Measurements from ENCODE around the gene CLASRP. TPM values are rescaled to one million over a fixed set of nuclear protein-coding genes. Genes with fewer than 3 reads are reported as not detected.
A peak's percentile ranks its signal among the peaks of the same experiment; 100 is the strongest.

Gene CLASRP
- total RNA-seq, 4 donors from 2014 or later = 28.8 to 121 (median 91.5) TPM

- DNase-seq (peak; percentile 59 to 76), ATAC-seq (peak; percentile 61 to 69)
- intact Hi-C loops (cut with DNase I; ENCODE audit: low total_unique reads) (loop anchor here (10.0 kb wide), 1 partner anchor 226 kb away; the partner anchor contains the start of gene CKM), in situ Hi-C loops (cut with MboI; ENCODE audit: low sequenced_read_pairs in 4 of 4) (no loop called here)
- no peaks in the 10 kb centered on the region for H3K36me3 ChIP-seq
- TF ChIP-seq POLR2A (IDR thresholded peaks at IDR 0.05) = no peak
- no peak for TF ChIP-seq CTCF (IDR thresholded peaks at IDR 0.05 in 4 of 5, conservative IDR thresholded peaks at IDR 0.05 in 1 of 5)
- no peaks in the 10 kb centered on the region for H3K27me3 ChIP-seq
- H3K4me3 ChIP-seq = peak overlapping the region in 1 of 4 donors; percentile 15
- H3K9me3 ChIP-seq = no peaks in the 10 kb centered on the region
- H3K4me1 ChIP-seq = peaks cover 74 to 93% of the 10 kb centered on the region in 2 donors
- H3K27ac ChIP-seq = peak overlapping the region; percentile 83 to 91 (median 86)
These were observed 59.9 kb downstream of the CLASRP start for GRCh38 chr19:45098521-45099466.

- Histone ChIP-seq H3K27me3 (no peaks in the 10 kb centered on the region), H3K9me3 (no peaks in the 10 kb centered on the region), H3K4me3 (peak overlapping the region in 1 of 4 donors; percentile 11), H3K27ac (peak overlapping the region; percentile 83 to 91 (median 86)), H3K36me3 (no peaks in the 10 kb centered on the region), H3K4me1 (peaks cover 65 to 89% of the 10 kb centered on the region in 2 donors)
- peak in 1 of 2 donors; percentile 62 for DNase-seq
- no peak for TF ChIP-seq CTCF (IDR thresholded peaks at IDR 0.05 in 4 of 5, conservative IDR thresholded peaks at IDR 0.05 in 1 of 5)
- TF ChIP-seq POLR2A (IDR thresholded peaks at IDR 0.05) = no peak
- peak; percentile 41 to 46 for ATAC-seq
- intact Hi-C loops (cut with DNase I; ENCODE audit: low total_unique reads) = loop anchor here (10.0 kb wide), 1 partner anchor 225 kb away; the partner anchor contains the start of gene CKM
- in situ Hi-C loops (cut with MboI; ENCODE audit: low sequenced_read_pairs in 4 of 4) = no loop called here
These were observed 60.8 kb downstream of the CLASRP start for GRCh38 chr19:45099467-45100191.

GRCh38 chr19:45100201-45100600 lies 61.4 kb downstream of the CLASRP start:
- DNase-seq (no peak), ATAC-seq (no peak)
- intact Hi-C loops (cut with DNase I; ENCODE audit: low total_unique reads) (no loop called here), in situ Hi-C loops (cut with MboI; ENCODE audit: low sequenced_read_pairs in 4 of 4) (no loop called here)
- Histone ChIP-seq H3K36me3 (no peaks in the 10 kb centered on the region), H3K4me1 (peaks cover 60 to 84% of the 10 kb centered on the region in 2 donors), H3K4me3 (no peak overlapping the region), H3K27ac (peak overlapping the region; percentile 83 to 91 (median 86)), H3K27me3 (no peaks in the 10 kb centered on the region), H3K9me3 (no peaks in the 10 kb centered on the region)
- TF ChIP-seq POLR2A (IDR thresholded peaks at IDR 0.05) = no peak
- TF ChIP-seq CTCF (IDR thresholded peaks at IDR 0.05 in 4 of 5, conservative IDR thresholded peaks at IDR 0.05 in 1 of 5) = no peak

GRCh38 chr19:45100846-45101252 lies 62.0 kb downstream of the CLASRP start:
- Histone ChIP-seq H3K9me3 (no peaks in the 10 kb centered on the region), H3K27me3 (no peaks in the 10 kb centered on the region), H3K27ac (peak overlapping the region; percentile 83 to 91 (median 86)), H3K36me3 (no peaks in the 10 kb centered on the region), H3K4me1 (peaks cover 56 to 77% of the 10 kb centered on the region in 2 donors), H3K4me3 (no peak overlapping the region)
- intact Hi-C loops (cut with DNase I; ENCODE audit: low total_unique reads) (no loop called here), in situ Hi-C loops (cut with MboI; ENCODE audit: low sequenced_read_pairs in 4 of 4) (no loop called here)
- ATAC-seq = no peak
- DNase-seq = no peak
- TF ChIP-seq POLR2A (IDR thresholded peaks at IDR 0.05) (no peak), CTCF (IDR thresholded peaks at IDR 0.05 in 4 of 5, conservative IDR thresholded peaks at IDR 0.05 in 1 of 5) (no peak)

All from gastrocnemius medialis (tissue), 4 donors.